ENCODE data around the gene NCEH1.

DNA sequence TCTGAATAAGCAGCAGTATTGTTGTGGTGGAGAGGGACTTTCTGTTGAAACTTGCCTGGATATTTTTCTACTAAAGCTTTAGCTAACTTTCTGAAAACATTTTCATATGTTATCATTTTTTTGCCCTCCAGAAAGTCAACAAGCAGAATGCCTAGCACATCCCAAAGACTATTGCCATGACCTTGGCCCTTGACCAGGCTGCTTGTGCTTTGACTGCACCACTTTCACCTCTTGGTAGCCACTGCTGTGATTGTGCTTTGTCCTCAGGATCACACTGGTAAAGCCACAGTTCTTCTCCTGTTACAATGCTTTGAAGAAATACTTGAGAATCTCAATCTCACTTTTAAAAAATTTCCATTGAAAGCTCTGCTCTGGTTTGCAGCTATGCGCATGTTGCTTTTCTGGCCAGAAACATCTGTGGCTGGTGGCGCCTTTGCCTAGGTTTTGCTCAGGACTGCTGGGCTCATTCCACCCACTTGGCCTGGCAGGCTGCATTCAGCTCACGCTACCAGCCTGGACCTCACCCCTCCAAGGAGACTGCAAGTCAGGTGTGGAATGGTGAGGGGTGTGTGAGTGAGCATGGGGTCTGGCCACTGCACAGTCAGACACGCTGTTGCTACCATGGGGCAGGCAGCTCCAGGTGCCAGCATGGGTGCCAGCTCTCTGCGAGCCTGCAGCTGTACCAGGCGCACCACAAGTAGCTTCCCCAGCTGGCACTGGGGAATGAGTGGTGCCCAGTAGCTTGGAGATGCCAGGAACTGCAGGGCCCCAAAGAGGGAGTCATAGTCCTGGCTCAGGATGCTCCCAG lies 97.8 kb downstream of the NCEH1 start:
- TF ChIP-seq EZH2 (IDR thresholded peaks at IDR 0.05; ENCODE audit: borderline replicate concordance), result no peak
- TF ChIP-seq, protein P1, sequence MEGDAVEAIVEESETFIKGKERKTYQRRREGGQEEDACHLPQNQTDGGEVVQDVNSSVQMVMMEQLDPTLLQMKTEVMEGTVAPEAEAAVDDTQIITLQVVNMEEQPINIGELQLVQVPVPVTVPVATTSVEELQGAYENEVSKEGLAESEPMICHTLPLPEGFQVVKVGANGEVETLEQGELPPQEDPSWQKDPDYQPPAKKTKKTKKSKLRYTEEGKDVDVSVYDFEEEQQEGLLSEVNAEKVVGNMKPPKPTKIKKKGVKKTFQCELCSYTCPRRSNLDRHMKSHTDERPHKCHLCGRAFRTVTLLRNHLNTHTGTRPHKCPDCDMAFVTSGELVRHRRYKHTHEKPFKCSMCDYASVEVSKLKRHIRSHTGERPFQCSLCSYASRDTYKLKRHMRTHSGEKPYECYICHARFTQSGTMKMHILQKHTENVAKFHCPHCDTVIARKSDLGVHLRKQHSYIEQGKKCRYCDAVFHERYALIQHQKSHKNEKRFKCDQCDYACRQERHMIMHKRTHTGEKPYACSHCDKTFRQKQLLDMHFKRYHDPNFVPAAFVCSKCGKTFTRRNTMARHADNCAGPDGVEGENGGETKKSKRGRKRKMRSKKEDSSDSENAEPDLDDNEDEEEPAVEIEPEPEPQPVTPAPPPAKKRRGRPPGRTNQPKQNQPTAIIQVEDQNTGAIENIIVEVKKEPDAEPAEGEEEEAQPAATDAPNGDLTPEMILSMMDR (IDR thresholded peaks at IDR 0.05; ENCODE audit: poor library complexity), result no peak
